Urinary bladder (tissue), 4 donors: ENCODE measurements around the gene GGT6. TPM values are rescaled to one million over a fixed set of nuclear protein-coding genes. Genes with fewer than 3 reads are reported as not detected.

ENCODE experiments used
- DNase-seq: peaks from one replicate; pipeline ENCODE4 v3.0.0-alpha.2; 2015; ENCODE audit errors: extremely low spot score
- H3K27ac ChIP-seq: one replicate; pipeline ENCODE4 v1.5.1; 2013; ENCODE audit warnings: low read depth, mild to moderate bottlenecking, moderate library complexity
- H3K36me3 ChIP-seq: one replicate; pipeline ENCODE4 v1.6.1; 2013; ENCODE audit warnings: mild to moderate bottlenecking, moderate library complexity; ENCODE audit not compliant: insufficient read depth
- H3K4me1 ChIP-seq: one replicate; pipeline ENCODE4 v1.6.1; 2013; ENCODE audit warnings: mild to moderate bottlenecking, moderate library complexity; ENCODE audit not compliant: insufficient read depth
- H3K4me3 ChIP-seq: one replicate; pipeline ENCODE4 v1.5.1; 2013; ENCODE audit warnings: low read depth, low read length
- WGBS: extraction: QIAGEN DNeasy Blood & Tissue Kit; methylation state at CpG from one replicate; pipeline ENCODE4 v1.1.7; 2013; 5-methylcytosine and 5-hydroxymethylcytosine counted together
- polyA plus RNA-seq: library from polyadenylated mRNA; stranded (reverse); fragments of 200-250 nt; gene quantifications from one replicate; pipeline ENCODE4 v1.2.3, GENCODE V29; 2013
- total RNA-seq: library from RNA; depleted of rRNA; stranded (reverse); fragments of >200 nt; gene quantifications from one replicate; pipeline ENCODE4 v1.2.3, GENCODE V29; 2014
- donor health status: healthy with polysubstance abuse.
- donor health status: healthy.

GGT6 gene
- total and polyA plus RNA-seq, 2 donors, result 11.5 to 13.0 TPM

- DNase-seq, result no peak
- H3K36me3 ChIP-seq, result no peaks in the 10 kb centered on the region
- H3K27ac ChIP-seq, result no peak overlapping the region
- H3K4me1 ChIP-seq, result no peaks in the 10 kb centered on the region
- WGBS, result 91% methylated on average over 5 of the region's 5 CpGs
- H3K4me3 ChIP-seq, result no peak overlapping the region
Measured at GRCh38 chr17:4515501-4515900, 44.9 kb downstream of the GGT6 start.

GRCh38 chr17:4514779-4515178 is 45.6 kb downstream of the GGT6 start:
- H3K4me3 ChIP-seq, result no peak overlapping the region
- H3K27ac ChIP-seq, result no peak overlapping the region
- no peaks in the 10 kb centered on the region for H3K4me1 ChIP-seq
- no peaks in the 10 kb centered on the region for H3K36me3 ChIP-seq
- 94% methylated on average over 11 of the region's 11 CpGs for WGBS
- no peak for DNase-seq

DNA sequence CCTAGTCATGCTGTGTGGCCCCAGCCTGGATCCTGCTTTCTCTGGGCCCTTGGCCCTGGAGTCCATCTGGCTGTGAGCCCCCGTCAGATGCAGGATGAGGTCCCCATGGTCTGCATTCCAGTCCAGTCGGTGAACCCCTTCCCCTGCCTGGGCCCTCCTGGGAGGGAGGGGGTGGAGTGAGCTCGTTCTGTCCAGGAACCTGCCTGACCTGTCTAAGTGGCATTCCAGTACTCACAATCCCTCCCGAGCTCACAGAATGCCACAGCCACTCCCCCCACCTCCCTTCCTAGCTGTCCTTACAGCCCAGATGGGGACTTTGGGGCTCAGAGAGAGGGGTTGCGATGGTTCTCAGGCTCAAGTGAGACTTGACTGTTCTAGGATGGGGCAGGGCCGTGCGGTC is 46.2 kb downstream of the GGT6 start:
- 81% methylated on average over 7 of the region's 7 CpGs for WGBS
- Histone ChIP-seq H3K36me3 (no peaks in the 10 kb centered on the region), H3K4me3 (no peak overlapping the region), H3K27ac (no peak overlapping the region), H3K4me1 (no peaks in the 10 kb centered on the region)
- DNase-seq, result peak; percentile 80

- WGBS, result 89% methylated on average over 24 of the region's 24 CpGs
- no peak overlapping the region for H3K4me3 ChIP-seq
- DNase-seq, result no peak
- no peaks in the 10 kb centered on the region for H3K4me1 ChIP-seq
- H3K36me3 ChIP-seq, result no peaks in the 10 kb centered on the region
- H3K27ac ChIP-seq, result no peak overlapping the region
Measured at GRCh38 chr17:4513113-4514032, 47.0 kb downstream of the GGT6 start.

DNA sequence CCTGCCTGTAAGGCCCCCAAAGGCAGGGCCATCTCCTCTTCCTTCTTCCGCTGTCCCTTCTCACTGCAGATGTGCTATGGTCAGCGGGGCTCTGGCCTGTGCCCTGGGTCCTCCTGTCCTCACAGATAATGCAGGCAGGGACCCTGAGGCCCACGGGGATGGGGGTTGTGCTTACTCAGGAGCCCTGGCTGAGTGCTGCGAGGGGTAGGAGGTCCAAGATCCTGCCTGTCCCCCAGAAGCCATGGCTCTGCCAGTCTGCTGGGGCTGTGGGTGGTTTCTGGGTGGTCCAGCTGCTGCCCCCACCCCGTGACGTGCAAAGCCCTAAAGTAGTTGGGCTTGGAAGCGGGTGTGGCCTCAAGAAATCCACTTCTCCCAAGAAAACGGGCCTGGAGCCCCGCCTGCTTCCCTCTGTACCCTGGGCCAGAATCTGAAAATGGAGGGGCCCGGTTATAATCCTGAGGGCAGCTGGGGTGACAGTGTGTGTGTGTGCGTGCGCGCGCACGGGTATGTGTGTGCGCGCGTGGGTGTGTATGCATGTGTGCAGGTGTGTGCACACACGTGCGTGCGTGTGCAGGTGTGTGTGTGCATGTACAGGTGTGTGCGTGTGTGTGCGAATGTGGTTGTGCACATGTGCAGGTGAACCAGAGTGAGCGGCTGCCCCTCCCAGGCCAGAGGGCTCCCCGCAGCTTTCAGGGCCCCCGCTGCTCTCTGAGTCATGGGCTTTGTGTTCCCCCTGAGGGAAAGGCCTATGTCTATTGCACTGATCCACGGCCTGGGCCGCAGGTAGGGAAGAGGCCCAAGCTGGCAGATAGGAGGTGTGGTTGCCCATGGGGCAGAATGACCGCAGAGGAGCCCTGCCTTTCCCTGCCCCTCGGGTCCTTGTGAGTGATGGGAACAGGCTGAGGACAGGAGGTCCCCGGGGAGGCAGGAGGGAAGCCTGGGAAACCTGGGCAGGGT is 47.9 kb downstream of the GGT6 start:
- Histone ChIP-seq H3K27ac (no peak overlapping the region), H3K4me1 (no peaks in the 10 kb centered on the region), H3K4me3 (no peak overlapping the region), H3K36me3 (no peaks in the 10 kb centered on the region)
- DNase-seq, result no peak
- WGBS, result 87% methylated on average over 31 of the region's 31 CpGs

DNA sequence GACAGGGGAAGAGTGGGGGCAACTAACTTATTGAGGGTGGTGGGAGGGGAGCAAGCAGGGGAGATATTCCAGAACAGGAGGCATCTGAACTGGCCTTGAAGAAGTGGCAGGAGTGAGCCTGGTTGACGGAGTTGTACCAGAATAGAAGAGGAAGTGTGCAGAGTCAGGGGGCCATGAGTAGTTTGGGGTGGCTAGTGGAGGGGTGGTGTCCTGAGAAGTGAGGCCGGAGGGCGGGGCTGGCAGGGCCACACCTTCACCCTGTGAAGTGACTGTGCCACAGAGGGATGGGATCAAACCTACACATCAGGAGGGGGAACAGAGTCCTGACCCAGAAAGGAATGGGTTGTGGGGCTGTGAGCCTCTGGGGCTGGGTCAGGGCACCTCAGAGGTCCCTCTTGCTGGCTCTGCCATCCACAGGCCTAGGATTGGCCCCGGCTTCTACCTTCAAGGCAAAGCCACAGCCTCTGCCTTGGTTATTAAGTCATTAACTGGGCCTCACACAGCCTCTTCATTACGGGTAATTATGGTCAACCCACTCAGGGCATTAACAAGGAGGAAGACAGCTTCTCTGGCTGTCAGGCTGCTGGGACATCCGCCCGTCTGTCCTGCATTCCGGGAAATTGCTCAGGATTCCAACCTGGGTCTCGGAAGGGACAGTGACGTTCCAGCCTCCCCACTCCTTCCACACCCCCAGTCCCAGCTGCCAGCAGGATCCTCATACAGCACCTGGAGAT is 49.0 kb downstream of the GGT6 start:
- no peak overlapping the region for H3K27ac ChIP-seq
- no peaks in the 10 kb centered on the region for H3K4me1 ChIP-seq
- no peaks in the 10 kb centered on the region for H3K36me3 ChIP-seq
- no peak for DNase-seq
- 93% methylated on average over 10 of the region's 10 CpGs for WGBS
- H3K4me3 ChIP-seq, result no peak overlapping the region

GRCh38 chr17:4510618-4510941 is 49.8 kb downstream of the GGT6 start:
- 82% methylated on average over 11 of the region's 11 CpGs for WGBS
- H3K4me3 ChIP-seq, result no peak overlapping the region
- H3K36me3 ChIP-seq, result no peaks in the 10 kb centered on the region
- no peak overlapping the region for H3K27ac ChIP-seq
- H3K4me1 ChIP-seq, result no peaks in the 10 kb centered on the region
- no peak for DNase-seq

- no peaks in the 10 kb centered on the region for H3K36me3 ChIP-seq
- H3K4me3 ChIP-seq, result no peak overlapping the region
- no peak overlapping the region for H3K27ac ChIP-seq
- H3K4me1 ChIP-seq, result no peaks in the 10 kb centered on the region
- DNase-seq, result no peak
- 84% methylated on average over 21 of the region's 21 CpGs for WGBS
Measured at GRCh38 chr17:4509923-4510617, 50.3 kb downstream of the GGT6 start.

DNA sequence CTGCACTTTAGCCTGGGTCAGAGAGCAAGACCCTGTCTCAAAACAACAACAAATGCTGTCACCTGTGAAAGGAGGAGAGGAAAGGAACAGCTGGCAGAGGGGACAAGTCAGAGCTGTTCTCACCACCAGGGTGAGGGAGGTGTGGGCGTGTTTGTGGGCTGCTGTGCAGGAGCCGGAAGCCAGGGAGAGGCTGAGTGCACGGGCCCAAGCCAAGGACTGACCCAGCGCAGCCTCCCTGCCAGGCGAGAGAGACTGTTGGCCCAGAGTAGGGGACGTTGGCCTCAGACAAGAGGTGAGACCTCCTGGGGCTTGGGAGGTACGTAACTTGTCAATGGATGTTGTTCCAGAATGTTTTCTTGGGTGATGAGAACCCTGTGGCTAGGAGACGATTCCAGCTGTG is 51.0 kb downstream of the GGT6 start:
- WGBS, result 75% methylated on average over 8 of the region's 8 CpGs
- Histone ChIP-seq H3K27ac (no peak overlapping the region), H3K36me3 (no peaks in the 10 kb centered on the region), H3K4me3 (no peak overlapping the region), H3K4me1 (no peaks in the 10 kb centered on the region)
- no peak for DNase-seq

GRCh38 chr17:4508207-4508606 is 52.2 kb downstream of the GGT6 start:
- Histone ChIP-seq H3K27ac (no peak overlapping the region), H3K4me3 (no peak overlapping the region), H3K36me3 (no peaks in the 10 kb centered on the region), H3K4me1 (no peaks in the 10 kb centered on the region)
- DNase-seq, result no peak
- 92% methylated on average over 3 of the region's 3 CpGs for WGBS

- WGBS, result 84% methylated on average over 8 of the region's 8 CpGs
- no peaks in the 10 kb centered on the region for H3K4me1 ChIP-seq
- no peaks in the 10 kb centered on the region for H3K36me3 ChIP-seq
- no peak for DNase-seq
- no peak overlapping the region for H3K4me3 ChIP-seq
- H3K27ac ChIP-seq, result no peak overlapping the region
Measured at GRCh38 chr17:4507361-4508111, 52.8 kb downstream of the GGT6 start.
